HUDEP-2 (cell line): ENCODE results near the gene NKD1.
A peak's percentile ranks its signal among the peaks of the same experiment; 100 is the strongest.

Experiments
- DNase-seq, 76 experiments: peaks; one replicate each; lab custom pipeline; 2025; ENCODE audit not compliant: unreplicated experiment in 76 of 76; lab: John Stamatoyannopoulos, UW

NKD1 gene

DNA sequence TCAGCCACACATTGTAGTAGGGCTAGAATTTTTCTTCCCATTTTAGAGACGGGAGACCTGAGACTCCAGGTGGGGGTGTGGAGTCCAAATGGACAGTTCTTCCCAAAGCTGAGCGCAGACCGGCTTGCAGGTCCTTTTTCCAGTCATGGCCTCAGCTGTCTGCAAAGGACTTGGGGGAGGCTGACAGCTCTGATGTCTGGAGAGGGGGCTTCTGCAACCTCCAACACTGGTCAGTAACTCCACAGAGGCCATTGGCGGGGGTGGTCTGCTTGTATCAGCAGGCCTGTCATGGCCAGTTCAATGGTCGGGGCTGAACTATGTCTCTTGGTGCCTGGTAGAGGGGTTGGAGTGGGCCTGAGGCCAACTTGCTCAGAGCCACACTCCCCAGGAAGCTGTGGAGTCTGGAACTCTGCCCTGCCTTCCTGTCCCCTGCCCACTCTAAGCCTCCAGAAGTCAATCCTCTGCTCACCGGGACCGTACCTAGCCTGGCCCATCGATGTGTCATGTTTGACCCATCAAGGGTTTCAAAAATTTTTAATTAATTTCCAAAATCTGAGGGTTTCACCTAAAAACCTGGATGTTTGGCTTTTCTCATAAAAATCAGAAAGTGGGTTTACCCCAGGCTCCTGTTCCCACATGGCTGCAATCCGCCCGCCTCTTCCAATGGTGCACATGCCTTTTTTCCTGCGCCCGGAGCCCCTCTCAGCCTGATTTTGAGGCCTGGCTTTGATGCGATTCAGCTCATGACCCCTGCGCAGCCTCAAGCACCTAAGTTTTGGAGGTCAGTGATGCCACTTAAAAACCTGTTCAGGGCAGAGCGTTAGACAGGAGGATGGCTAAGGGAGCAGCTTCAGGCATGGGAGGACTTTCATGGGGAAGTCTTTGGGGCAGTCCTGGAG lies 93.0 kb downstream of the NKD1 start:
- DNase-seq = no peak

DNA sequence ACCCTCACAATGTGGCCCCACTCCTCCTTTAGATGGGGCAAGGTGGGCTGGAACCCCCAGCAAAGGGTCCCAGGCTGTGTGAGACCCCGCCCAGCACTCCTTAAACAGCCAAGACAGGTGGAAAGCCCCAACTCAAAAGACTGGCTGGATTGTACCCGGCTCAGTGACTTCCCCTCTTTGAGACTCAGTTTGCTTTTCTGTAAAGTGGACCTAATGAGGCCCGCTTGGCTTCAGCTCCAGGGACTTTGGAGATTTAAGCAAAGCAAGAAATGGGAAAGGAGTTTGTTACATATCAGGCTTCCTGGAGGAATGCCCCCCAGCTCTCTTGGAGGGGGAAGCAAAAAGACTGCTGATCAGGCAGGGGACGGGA lies 93.6 kb downstream of the NKD1 start:
- DNase-seq = no peak

DNA sequence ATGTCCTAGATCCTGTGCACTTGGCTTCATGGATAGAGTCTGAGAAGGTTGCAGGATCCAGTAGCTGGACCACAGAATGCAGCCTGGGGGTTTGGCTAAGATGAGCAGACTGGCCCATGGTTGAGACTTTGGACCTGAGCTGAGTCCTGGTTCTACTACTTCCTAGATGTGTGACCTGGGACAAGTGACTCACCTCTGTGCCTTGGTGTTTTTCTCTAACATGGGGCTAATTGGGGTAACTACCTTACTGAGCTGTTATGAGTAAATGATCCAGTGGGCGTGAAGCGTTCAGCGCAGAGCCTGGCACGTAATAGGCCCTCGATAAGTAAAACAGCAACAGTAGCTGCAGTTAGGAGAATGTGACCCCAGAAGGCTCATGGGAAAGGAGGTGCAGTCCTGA lies 94.2 kb downstream of the NKD1 start:
- DNase-seq = no peak

DNA sequence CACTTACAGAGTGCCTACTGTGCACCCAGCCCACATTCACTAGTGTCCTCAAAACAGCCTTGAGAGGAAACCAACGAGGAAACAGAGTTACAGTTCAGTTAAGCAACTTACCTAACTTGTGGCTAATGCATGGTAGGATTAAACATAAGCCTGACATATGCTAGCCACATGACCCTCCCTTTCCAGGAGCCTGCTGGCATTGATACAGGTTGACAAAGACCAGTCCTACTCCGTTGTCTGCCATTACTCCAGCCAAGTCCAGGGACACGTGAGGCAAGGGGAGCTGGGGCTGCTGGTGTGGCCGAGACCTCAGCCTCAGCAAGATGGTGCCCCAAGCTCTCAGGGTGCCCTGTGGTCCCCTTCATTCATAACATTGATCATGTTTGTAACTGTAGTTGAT lies 95.0 kb downstream of the NKD1 start:
- no peak for DNase-seq

DNA sequence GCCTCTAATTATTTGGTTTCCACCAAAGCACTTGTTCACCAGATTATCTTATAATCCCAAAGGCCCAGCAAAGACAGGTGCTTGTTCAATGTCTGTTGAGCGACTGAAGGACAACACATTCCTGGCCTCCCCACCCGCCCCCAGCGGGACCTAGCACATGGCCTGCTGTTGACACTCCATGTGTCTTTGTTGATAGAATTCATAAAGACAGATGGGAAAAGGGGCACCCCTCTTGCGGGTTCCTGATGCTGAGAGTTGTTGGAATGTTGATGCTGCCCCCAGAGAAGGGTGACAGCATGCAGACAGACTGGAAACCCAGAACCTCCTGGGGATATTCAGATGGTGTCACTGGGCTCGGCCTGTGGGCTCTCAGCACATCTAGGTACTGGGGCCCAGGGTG lies 96.0 kb downstream of the NKD1 start:
- DNase-seq = no peak

DNA sequence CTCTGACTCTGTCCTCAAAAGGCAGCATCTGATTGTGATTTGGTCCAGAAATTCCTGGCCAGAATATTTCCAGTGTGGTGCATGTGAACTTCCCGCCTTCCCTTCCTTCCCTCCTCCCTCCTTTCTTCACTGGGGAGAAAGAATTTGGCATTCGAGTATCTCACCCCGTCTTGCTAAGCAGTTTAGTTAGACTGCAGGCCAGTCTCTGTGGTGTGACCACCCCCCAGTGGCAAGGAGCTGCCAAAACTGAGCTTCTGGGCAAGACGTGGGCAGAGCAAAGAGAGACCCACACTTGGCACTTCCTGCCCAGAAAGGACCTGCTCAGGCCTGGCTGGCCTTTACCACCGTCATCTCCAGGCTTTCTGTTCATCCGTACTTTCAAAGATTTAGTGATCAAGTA lies 96.5 kb downstream of the NKD1 start:
- DNase-seq = no peak

DNA sequence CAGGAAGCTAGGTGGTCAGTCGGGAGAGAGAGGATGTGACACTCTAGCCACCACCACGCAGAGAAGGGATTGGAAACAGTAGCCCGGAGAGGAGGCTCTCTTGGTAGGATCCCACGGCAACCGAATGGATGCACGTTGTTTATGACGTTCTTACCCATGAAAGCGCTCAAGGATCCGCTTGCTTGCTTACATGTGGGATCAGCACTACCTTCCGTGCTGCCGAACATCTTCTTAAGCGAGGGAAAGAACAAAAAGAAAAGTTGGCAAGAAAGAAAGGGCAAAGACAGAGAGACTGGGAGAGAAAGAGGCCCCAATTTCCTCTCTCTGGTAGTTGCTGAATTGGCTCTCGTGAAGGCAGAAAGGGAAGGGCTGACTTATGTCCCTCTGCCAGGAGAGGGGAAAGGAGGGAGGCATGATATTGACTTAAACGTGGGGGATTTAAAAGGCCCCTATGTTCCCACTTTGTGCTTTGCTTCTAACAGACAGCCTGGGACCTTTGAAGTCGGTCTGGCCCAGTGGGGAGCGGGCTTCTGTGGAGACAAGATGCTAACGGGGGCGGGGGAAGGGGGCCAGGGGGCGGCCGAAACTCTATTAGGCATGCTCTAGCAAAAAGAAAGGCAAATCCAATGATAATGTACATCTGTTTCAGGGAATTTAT lies 97.5 kb downstream of the NKD1 start:
- no peak for DNase-seq

DNA sequence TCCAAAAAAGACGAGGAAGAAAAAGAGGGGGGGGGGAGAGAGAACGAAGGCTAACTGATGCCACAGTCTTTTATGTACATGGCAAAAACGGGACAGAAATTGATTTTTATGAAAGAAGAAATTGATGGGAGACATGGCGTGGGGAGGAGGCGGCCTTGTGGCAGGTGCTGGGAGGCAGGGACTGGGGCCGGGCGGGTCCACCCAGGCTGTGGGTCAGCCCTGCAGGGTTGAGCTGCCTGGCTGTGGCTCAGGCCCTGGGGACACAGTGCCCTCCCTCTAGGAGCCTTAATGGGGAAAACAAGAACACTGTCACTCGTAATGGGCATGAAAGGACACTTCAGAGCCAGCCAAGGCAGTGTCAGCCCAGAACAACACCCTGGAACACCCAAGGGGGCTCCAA lies 98.1 kb downstream of the NKD1 start:
- DNase-seq = no peak

DNA sequence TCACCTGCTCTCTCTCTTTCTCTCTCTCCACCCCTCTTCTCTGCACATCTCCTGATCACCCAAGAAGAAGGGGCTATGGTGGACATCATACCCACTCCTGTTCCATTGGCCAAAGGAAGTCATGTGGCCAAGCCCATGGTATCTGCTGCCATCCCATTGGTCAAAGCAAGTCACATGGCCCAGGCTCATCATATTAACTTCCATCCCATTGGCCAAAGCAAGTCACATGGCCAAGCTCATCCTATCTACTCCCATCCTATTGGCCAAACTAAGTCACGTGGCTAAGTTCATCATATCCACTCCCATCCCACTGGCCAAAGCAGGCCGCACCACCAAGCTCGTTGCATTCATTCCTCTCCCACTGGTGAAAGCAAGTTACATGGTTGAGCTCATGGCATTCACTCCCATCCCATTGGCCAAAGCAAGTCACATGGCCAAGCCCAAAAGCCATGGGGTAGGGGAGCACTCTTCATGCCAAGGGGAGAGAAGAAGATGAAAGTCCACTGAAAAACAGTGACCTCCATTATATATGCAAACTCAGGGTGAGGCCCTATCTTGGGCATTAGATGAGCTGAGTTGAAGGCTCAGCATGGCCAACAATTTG lies 103.7 kb downstream of the NKD1 start:
- DNase-seq = no peak

DNA sequence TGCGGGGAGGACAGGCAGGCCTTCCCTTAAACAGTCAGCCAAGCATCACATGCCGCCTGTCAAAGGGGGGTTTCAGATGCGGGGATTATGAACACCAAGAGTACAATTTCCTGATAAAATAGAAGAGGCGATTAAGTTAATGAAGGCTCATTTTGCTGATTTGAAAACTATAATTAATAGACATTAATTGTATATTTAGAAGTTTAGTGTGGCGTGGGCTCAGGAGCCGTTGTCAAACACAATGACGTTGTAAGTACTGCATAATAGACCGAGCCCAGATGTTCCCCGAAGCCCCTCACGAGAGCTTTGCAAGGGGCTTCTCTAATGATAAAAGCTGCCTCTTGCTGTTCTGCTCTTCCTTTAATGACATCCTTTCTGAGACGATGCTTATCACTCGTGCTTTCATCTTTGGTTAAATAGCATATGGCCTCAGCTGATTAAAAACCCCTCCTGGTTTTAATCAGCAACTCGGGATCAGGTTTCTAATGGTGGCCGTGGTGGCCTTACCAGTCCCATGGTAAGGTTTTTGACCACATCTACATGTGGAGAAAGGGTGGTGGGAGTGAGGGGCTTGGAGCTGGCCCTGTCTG lies 104.7 kb downstream of the NKD1 start:
- DNase-seq = no peak

DNA sequence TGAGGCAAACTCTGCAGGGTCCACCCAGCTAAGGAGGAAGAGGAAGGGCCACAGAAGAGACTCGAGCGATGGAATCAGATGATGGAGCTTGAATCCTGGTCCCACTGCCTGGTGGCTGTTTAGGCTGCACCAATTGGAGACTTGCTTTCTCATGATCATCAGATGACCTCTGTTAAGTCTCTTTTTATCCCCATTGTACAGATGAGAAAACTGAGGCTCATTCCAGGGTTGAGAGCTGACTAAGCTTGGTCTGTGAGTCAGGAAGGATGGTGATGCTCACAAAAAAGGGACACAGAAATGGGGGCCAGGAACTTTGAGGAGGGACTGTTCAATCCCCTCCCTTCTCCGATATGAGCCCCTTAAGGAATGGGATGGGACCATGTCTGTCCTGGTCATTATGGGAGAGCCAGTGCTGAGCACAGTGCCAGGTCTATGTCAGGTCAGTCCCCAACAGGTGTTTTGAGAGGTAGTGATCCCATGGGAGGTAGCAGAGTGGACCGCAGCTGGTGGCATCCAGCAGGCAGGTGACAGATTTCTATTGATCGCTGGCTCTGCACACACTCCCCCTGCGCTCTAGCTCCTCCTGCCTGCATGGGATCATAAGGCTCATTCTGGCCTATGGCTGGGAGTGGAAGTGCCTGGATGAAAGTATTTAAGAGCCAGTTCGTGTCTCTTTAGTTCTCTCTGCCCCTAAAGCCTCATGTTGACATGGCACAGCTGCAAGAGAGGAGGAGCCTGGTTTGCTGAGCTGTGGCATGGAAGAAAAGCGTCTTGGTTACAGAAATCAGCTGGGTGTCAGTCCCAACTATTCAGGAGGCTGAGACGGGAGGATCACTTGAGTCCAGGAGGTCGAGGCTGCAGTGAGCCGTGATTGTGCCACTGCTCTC lies 105.7 kb downstream of the NKD1 start:
- DNase-seq = no peak

DNA sequence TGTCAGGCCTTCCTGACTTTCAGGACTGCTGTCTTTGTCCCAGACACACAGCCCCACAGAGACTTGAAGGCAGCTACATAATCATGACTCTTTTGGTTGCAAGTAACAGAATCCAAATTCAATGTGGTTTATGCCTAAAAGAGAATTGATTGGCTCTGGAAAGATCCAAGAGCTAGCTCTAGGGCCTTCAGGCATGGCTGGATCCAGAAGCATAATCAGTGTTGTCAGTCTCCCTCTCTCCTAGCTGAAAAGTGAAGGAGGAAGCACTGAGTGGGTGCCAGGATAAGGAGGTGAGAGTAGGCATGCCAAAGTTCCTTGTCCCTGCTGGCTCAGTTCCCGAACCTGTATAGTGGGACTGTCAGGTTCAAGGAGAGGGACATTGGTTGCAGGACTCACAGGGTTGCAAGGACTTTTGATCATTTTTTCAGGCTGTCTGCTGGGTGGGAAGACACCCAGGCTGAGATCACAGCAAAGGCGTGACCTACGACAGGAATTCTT lies 107.4 kb downstream of the NKD1 start:
- no peak for DNase-seq

DNA sequence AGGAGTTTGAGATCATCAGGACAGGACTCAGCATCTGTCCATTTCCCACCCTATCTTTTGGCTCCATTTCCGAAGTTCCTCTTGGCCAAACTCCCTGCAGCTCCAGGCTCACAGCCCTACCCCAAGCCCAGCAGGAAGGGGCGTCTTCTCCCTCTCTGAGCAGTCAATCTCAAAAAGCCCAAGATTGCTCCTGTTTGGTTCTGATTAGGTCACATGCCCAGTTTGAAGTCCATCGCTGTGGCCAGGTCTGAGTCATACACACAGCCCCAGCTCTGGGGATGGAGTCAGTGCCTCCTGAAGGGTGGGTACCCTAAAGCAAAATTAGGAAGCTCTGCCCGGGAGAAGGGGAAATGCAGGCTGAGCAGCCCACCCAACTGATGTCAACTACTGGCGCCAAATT lies 109.0 kb downstream of the NKD1 start:
- DNase-seq = peak in 1 of 76 experiments; percentile 8

DNA sequence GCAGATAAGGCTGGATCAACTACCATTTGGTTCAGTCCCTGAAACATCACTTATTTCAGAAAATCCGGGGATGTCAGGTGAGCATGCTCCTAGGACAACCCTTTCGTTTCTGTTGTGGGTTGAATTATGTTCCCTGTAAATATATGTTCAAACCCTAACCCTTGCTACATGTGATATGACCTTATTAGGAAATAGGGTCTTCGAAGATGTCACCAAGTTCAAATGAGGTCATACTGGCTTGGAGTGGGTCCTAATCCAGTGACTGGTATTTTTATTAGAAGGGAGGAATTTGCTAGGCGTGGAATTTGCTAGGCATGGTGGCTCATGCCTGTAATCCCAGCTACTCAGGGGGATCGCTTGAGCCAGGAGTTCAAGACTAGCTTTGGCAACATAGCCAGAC lies 111.6 kb downstream of the NKD1 start:
- no peak for DNase-seq

DNA sequence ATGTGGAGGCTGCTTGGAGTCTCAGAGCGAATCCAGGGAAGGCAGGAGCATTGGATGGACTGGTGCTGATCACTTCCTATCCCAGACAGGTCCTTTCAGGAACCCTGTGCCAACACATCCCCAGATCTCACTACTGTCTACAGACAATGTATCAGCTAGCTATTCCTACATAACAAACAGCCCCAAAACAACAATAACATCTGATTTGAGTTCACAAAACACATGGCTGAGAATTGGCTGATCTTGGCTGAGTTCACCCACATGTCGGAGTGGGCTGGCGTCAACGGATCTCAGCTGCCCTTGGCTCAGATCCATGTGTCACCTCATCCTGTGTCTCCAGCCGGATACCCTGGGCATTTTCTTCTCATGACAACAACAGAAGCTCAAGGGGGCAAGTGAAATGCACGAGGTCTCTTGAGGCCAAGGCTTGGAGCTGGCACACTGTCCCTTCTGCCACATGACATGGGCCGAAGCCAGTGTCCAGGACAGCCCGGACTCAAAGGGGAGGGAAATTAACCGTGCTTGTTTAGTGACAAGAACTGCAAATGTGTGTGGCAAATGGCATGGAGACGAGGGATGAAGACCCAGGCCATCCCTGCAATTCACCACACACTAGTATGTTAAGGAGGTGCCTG lies 114.2 kb downstream of the NKD1 start:
- no peak for DNase-seq

DNA sequence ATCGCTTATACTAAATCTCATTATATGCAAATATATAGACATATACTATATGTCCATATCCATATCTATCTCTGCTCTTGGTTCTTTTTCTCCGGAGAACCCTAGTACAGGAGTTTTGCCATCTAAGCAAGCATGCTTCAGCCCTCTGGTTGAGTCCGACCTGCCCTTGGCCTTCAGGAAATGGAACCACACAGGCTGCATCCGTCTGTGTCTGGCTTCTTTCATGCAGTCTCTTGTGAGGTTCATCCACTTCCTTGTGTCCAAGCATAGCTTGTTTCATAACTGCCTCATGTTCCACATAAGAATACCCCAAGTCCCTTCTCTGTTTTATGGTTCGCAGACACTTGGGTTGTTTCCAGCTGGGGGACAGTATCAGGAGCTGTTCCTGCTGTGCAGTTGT lies 116.1 kb downstream of the NKD1 start:
- no peak for DNase-seq

DNA sequence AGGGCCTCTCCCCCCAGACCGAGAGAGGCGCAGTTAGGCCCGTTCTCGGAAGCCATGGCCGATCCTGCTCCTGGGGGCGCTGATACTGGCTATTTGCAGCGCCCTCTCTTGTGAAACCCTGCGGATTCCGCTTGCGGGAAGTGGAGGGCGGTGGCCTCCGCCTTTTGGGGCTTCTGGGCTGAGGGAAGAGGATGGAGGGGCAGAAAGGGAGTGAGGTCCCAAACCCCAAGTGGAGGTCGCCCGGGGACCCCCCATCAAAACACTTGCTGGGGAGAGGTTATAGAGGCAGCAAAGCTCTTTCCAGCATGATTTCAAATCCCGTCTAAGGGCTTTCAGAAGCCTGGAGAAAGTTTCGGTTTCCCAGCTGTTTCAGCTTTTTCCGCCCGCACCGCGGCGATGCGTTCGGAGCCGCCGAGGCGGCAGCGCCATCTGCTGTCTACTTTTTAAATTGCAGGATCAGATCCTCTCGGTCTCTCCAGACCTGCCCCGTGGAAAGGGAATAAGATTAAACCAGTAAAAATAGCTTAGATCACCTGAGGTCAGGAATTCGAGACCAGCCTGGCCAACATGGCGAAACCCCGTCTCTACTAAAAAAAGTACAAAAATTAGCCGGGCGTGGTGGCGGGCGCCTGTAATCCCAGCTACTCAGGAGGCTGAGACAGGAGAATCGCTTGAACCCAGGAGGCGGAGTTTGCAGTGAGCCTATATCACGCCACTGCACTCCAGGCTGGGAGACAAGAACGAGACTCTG lies 117.1 kb downstream of the NKD1 start:
- peak in 60 of 76 experiments; percentile 2 to 83 (median 45) for DNase-seq

DNA sequence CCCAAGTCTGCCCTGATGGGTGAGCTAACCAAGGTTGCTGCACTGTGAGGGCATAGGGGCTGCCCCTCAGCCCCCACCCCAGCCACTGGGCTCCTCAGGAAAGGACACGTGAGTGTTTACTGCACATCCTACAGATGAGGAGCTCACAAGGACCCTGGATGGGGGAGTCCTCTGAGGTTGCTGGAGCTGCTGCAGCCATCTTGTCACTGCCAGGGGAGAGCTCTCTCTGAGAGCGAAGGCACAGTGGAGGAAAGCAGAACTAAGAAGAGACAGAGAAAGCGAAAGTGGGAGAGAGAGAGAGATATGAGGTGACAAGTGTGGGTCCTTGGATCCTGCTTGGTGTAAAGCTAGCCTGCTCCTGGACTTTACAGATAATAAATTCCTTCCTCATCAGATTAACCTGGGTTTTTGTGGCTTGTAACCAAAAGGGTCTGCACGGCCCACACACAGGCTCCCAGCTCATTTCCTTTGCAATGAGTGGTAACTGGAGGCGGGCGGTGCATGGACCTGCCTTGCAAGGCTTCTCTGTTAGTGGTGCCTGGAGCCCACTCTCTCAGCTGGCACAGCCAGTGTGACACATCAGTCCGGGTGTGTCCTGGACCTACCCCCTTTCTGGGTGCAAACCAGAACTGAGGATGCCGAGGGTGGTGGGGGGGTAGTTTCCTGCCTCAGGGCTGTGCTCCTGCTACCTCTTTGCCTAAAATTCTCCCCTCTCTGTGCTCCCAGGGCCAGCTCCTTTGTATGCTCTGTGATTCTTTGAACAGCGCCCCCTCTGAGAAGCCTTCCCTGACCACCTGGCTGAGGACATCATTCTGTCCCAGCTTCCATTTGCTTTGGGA lies 118.7 kb downstream of the NKD1 start:
- DNase-seq = no peak
